Ovary (tissue), 9 donors: ENCODE results near the gene MAN1A1. TPM values are rescaled to one million over a fixed set of nuclear protein-coding genes. Genes with fewer than 3 reads are reported as not detected.

Experiments
- DNase-seq, 5 donors: peaks; one replicate each; pipeline ENCODE4 v3.0.0-alpha.2; 2019 to 2020
- H3K27ac ChIP-seq, 2 donors: fragments of 200-600 bp; one replicate each; pipeline versions ENCODE4 v1.5.1 to v1.8.0; 2019 to 2022
- H3K27me3 ChIP-seq: fragments of 200-600 bp; one replicate; pipeline ENCODE4 v1.8.0; 2022
- H3K36me3 ChIP-seq: fragments of 200-600 bp; sonication (generic); one replicate; pipeline ENCODE4 v1.5.1; 2019
- H3K4me1 ChIP-seq: one replicate; pipeline ENCODE4 v1.8.1; 2013; ENCODE audit warnings: mild to moderate bottlenecking, moderate library complexity; ENCODE audit not compliant: insufficient read depth
- H3K4me3 ChIP-seq: fragments of 200-600 bp; sonication (generic); one replicate; pipeline ENCODE4 v1.5.1; 2017
- H3K9me3 ChIP-seq, 2 donors: fragments of 200-600 bp in 1 of 2; sonication (generic) in 1 of 2; one replicate each; pipeline versions ENCODE4 v1.5.1 to v1.8.1; 2013 to 2019; ENCODE audit warnings: mild to moderate bottlenecking in 1 of 2, moderate library complexity in 1 of 2
- EP300 ChIP-seq: sonication (generic); formaldehyde crosslinking; IDR thresholded peaks from one replicate; pipeline ENCODE4 v1.6.1; 2017; ENCODE audit warnings: antibody characterized with exemption
- POLR2A ChIP-seq: fragments of 450-650 bp; IDR thresholded peaks from one replicate; pipeline ENCODE4 v1.6.1; 2017; ENCODE audit warnings: antibody characterized with exemption, mild to moderate bottlenecking, moderate library complexity
- WGBS, 3 donors: extraction: QIAGEN DNeasy Blood & Tissue Kit in 1 of 3; methylation state at CpG; one replicate each; pipeline versions ENCODE4 v1.1.5 to v1.1.7; 2013 to 2017; 5-methylcytosine and 5-hydroxymethylcytosine counted together
- intact Hi-C, 4 donors: fragments of 100-400 bp; cut with DNase I; formaldehyde crosslinking; loops; one replicate each; pipeline versions ENCODE4 v1.11.0 to v1.15.1; 2022 to 2023
- polyA plus RNA-seq, 2 donors: library from polyadenylated mRNA; stranded (reverse); fragments of 200-250 nt in 1 of 2; fragments of 350-450 nt in 1 of 2; fragmentation: Illumina TruSeq in 1 of 2; extraction: RNeasy Lipid Tissue Mini Kit (QIAGEN cat#74804) in 1 of 2; gene quantifications; one replicate each; pipeline ENCODE4 v1.2.3, GENCODE V29; 2013 to 2014
- total RNA-seq, 7 donors: library from RNA; depleted of rRNA in 2 of 7; stranded (reverse); fragments of >200 nt in 2 of 7; fragmentation: NEBNext Ultra II Directional in 3 of 7; extraction: Animal tissue kit (Norgen Biotek cat#: 25700) in 3 of 7; gene quantifications; one replicate each; pipeline versions ENCODE4 v1.1.0 to v1.2.4, GENCODE V29; 2016 to 2023
- TF ChIP-seq, protein P1 (sequence below), 3 donors: fragments of 450-650 bp in 2 of 3; fragments of 200-600 bp in 1 of 3; IDR thresholded peaks; one replicate each; pipeline versions ENCODE4 v1.5.1 to v1.8.0; 2016 to 2022; ENCODE audit warnings: antibody characterized with exemption in 3 of 3, mild to moderate bottlenecking in 1 of 3
- donor health status: DM: no; HTN: no; CAD: no; lungs with moderate emphysema.
- donor health status: DM: no; HTN: no; CAD: no.
- donor health status: Bipolar disorder and iron deficiency.
- donor health status: DM: yes; HTN: yes; CAD: no.
- donor health status: DM: no; HTN: no; CAD: no.
- donor health status: DM: yes; HTN: yes; CAD: no.

MAN1A1 gene
- total and polyA plus RNA-seq, 9 donors, result 22.1 to 49.6 (median 31.8) TPM

DNA sequence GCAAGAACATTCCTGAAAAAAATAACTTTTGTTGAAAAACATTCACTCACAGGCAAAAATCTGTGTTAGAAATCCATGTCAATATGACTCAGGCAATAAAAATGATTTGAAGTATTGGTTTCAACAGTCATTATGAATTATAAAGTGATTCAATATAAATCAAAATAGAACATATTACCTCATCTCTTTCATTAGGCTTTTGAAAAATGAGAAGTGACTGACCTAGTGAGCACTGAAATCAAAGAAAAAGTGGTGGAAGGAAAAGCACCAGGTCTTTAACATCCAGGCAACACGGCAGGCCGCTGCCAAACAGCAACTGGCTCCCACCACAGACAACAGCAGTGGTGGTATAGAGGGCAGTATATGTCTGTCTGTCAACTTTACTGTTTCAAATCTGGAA, 68.9 kb downstream of the MAN1A1 start:
- Histone ChIP-seq H3K9me3 (no peaks in the 10 kb centered on the region), H3K36me3 (no peaks in the 10 kb centered on the region), H3K27ac (no peak overlapping the region), H3K4me3 (no peak overlapping the region), H3K4me1 (no peaks in the 10 kb centered on the region), H3K27me3 (no peaks in the 10 kb centered on the region)
- TF ChIP-seq, protein P1, sequence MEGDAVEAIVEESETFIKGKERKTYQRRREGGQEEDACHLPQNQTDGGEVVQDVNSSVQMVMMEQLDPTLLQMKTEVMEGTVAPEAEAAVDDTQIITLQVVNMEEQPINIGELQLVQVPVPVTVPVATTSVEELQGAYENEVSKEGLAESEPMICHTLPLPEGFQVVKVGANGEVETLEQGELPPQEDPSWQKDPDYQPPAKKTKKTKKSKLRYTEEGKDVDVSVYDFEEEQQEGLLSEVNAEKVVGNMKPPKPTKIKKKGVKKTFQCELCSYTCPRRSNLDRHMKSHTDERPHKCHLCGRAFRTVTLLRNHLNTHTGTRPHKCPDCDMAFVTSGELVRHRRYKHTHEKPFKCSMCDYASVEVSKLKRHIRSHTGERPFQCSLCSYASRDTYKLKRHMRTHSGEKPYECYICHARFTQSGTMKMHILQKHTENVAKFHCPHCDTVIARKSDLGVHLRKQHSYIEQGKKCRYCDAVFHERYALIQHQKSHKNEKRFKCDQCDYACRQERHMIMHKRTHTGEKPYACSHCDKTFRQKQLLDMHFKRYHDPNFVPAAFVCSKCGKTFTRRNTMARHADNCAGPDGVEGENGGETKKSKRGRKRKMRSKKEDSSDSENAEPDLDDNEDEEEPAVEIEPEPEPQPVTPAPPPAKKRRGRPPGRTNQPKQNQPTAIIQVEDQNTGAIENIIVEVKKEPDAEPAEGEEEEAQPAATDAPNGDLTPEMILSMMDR (IDR thresholded peaks at IDR 0.05), result no peak
- TF ChIP-seq POLR2A (no peak), EP300 (no peak)
- intact Hi-C loops, result no loop called here
- WGBS, 3 donors, result 90 to 95% (median 91%) methylated on average over 2 of the region's 2 CpGs
- DNase-seq, result no peak

DNA sequence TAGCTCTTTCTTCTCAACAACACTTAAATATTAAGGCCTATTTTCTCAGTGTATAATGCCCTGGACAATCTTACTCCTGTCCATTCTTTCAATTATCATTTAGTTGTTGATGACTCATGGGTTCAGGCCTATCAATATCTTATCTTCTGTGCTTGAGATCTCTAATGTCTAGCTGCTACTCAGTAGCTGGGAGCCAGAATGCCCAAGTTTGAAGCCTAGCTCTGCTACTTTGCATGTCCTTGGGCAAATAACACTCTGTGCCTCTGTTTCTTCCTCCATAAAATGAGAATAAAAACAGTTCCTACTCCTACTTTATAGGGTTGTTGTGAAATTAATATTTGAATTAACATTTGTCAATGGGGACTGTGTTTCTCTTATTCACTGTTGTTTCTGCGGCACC, 69.5 kb downstream of the MAN1A1 start:
- Histone ChIP-seq H3K9me3 (no peaks in the 10 kb centered on the region), H3K36me3 (no peaks in the 10 kb centered on the region), H3K4me3 (no peak overlapping the region), H3K4me1 (no peaks in the 10 kb centered on the region), H3K27ac (no peak overlapping the region), H3K27me3 (no peaks in the 10 kb centered on the region)
- no peak for DNase-seq
- intact Hi-C loops, result no loop called here
- WGBS, 3 donors, result 97 to 100% (median 100%) methylated on average over 1 of the region's 1 CpG
- TF ChIP-seq EP300 (no peak), POLR2A (no peak)
- TF ChIP-seq, protein P1 (IDR thresholded peaks at IDR 0.05), result no peak

DNA sequence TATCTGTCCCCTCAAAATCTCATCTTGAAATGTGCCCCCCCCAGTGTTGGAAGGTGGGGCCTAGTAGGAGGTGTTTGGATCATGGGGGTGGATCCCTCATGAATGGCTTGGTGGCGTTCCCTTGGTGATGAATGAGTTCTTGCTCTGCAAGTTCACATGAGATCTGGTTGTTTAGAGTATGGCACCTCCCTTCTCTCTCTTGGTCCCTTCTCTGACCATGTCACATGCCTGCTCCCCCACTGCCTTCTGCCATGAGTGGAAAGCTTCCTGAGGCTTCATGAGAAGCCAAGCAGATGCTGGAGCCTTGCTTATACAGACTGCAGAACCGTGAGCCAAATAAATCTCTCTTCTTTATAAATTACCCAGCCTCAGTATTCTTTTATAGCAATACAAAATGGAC, 70.9 kb downstream of the MAN1A1 start:
- no peaks in the 10 kb centered on the region for H3K36me3 ChIP-seq
- 92 to 94% (median 93%) methylated on average over 2 of the region's 2 CpGs for WGBS, 3 donors
- H3K4me1 ChIP-seq, result no peaks in the 10 kb centered on the region

DNA sequence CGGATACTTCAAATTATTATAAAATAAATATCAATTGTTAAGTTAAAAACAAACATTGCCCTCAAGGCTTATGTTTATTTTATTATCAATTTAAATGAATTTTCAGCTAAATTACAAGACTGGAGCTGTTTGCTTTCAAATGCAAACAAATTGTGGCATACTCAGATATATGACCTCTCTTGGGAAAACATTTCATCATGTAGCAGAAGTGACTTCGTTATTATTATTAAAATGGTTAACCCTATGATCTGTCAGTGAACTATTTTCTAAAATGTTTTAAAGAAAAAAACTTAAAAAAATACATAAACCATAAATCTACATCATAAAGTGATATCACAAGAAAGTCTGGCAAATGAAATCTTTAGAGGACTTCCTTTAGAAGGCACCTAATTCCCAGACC, 72.5 kb downstream of the MAN1A1 start:
- no peak overlapping the region for H3K27ac ChIP-seq
- H3K27me3 ChIP-seq, result no peaks in the 10 kb centered on the region
- H3K4me3 ChIP-seq, result no peak overlapping the region
- H3K36me3 ChIP-seq, result no peaks in the 10 kb centered on the region
- H3K9me3 ChIP-seq, result no peaks in the 10 kb centered on the region
- no peak for TF ChIP-seq POLR2A
- no peaks in the 10 kb centered on the region for H3K4me1 ChIP-seq
- DNase-seq, result no peak
- intact Hi-C loops, result no loop called here
- 16 to 51% (median 30%) methylated on average over 2 of the region's 2 CpGs for WGBS, 3 donors

More for the DNA sequence above, 70.9 kb downstream of the MAN1A1 start:
- intact Hi-C loops, result no loop called here
- no peak for DNase-seq
- Histone ChIP-seq H3K27ac (no peak overlapping the region), H3K27me3 (no peaks in the 10 kb centered on the region), H3K9me3 (no peaks in the 10 kb centered on the region), H3K4me3 (no peak overlapping the region)
- no peak for TF ChIP-seq EP300
- TF ChIP-seq, protein P1 (IDR thresholded peaks at IDR 0.05), result no peak
- TF ChIP-seq POLR2A, result no peak

DNA sequence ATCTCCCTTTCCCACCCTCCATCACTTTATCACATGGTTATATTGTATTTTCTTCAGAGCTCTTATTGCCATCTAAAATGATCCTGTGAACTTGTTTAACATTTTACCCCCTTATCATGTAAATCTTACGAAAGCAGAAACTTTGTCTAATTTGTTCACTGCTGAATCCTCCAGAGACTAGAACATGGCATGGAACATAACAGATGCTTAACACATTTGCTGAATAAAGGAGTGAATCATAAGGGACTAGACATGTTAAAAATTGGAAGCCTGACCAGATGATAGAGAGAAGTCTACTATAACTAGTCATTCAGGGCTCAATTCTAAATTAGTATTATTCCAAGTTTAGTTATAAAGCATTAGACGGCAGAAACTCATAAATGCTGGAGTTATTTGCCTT, 73.3 kb downstream of the MAN1A1 start:
- TF ChIP-seq EP300 (no peak), POLR2A (no peak)
- TF ChIP-seq, protein P1 (IDR thresholded peaks at IDR 0.05), result no peak
- intact Hi-C loops, result no loop called here
- DNase-seq, result no peak
- Histone ChIP-seq H3K36me3 (no peaks in the 10 kb centered on the region), H3K4me3 (no peak overlapping the region), H3K9me3 (no peaks in the 10 kb centered on the region), H3K27ac (no peak overlapping the region), H3K4me1 (no peaks in the 10 kb centered on the region), H3K27me3 (no peaks in the 10 kb centered on the region)
- WGBS, 3 donors, result 86 to 91% (median 90%) methylated on average over 2 of the region's 2 CpGs
